GM23338 (cell line): ENCODE measurements around the gene SCN4B.

Experiments used
- CREB1 ChIP-seq: fragments of 250-450 bp; sonication (Bioruptor Pico); IDR thresholded peaks from 2 replicates; pipeline ENCODE4 v1.5.0; 2020; ENCODE audit warnings: low read depth, mild to moderate bottlenecking, moderate library complexity
- EZH2 ChIP-seq: fragments of 200-600 bp; sonication (generic); IDR thresholded peaks from one replicate; pipeline ENCODE4 v1.8.0; 2017; ENCODE audit warnings: antibody characterized with exemption, mild to moderate bottlenecking, low read depth; ENCODE audit not compliant: unreplicated experiment
- EZH2phosphoT487 ChIP-seq: fragments of 200-600 bp; sonication (generic); IDR thresholded peaks from one replicate; pipeline ENCODE4 v1.8.1; 2018; ENCODE audit warnings: antibody characterized with exemption; ENCODE audit not compliant: unreplicated experiment
- JUNB ChIP-seq: IDR thresholded peaks from one replicate; pipeline ENCODE4 v1.6.1; 2016; ENCODE audit warnings: antibody characterized with exemption; ENCODE audit not compliant: unreplicated experiment
- NANOG ChIP-seq: IDR thresholded peaks from 2 replicates; pipeline ENCODE4 v1.6.1; 2016; ENCODE audit warnings: antibody characterized with exemption, borderline replicate concordance
- POLR2AphosphoS5 ChIP-seq: IDR thresholded peaks from 2 replicates; pipeline ENCODE4 v1.6.1; 2016; ENCODE audit warnings: antibody characterized with exemption, low read depth
- STAT1 ChIP-seq: IDR thresholded peaks from one replicate; pipeline ENCODE4 v1.6.1; 2016; ENCODE audit warnings: antibody characterized with exemption; ENCODE audit not compliant: unreplicated experiment
- ZNF114 ChIP-seq: fragments of 250-450 bp; sonication (Bioruptor Pico); IDR thresholded peaks from 2 replicates; pipeline ENCODE4 v1.5.0; 2020; ENCODE audit warnings: mild to moderate bottlenecking, moderate library complexity
- ZNF331 ChIP-seq: fragments of 250-450 bp; sonication (Bioruptor Pico); IDR thresholded peaks from 2 replicates; pipeline ENCODE4 v1.5.0; 2020; ENCODE audit warnings: low read depth, mild to moderate bottlenecking, moderate library complexity
- TF ChIP-seq, protein P1 (sequence below), 2 experiments: fragments of 200-600 bp in 1 of 2; sonication (generic) in 1 of 2; conservative IDR thresholded peaks; 2 replicates each; pipeline versions ENCODE4 v1.5.1 to v1.6.1; 2016 to 2017; ENCODE audit warnings: antibody characterized with exemption in 2 of 2, low read depth in 2 of 2, mild to moderate bottlenecking in 2 of 2, moderate library complexity in 1 of 2
- TF ChIP-seq, protein P2 (sequence below): IDR thresholded peaks from one replicate; pipeline ENCODE4 v1.6.1; 2018; ENCODE audit warnings: antibody characterized with exemption; ENCODE audit not compliant: unreplicated experiment
- TF ChIP-seq, protein P3 (sequence below): IDR thresholded peaks from 2 replicates; pipeline ENCODE4 v1.6.1; 2016; ENCODE audit warnings: antibody characterized with exemption

DNA sequence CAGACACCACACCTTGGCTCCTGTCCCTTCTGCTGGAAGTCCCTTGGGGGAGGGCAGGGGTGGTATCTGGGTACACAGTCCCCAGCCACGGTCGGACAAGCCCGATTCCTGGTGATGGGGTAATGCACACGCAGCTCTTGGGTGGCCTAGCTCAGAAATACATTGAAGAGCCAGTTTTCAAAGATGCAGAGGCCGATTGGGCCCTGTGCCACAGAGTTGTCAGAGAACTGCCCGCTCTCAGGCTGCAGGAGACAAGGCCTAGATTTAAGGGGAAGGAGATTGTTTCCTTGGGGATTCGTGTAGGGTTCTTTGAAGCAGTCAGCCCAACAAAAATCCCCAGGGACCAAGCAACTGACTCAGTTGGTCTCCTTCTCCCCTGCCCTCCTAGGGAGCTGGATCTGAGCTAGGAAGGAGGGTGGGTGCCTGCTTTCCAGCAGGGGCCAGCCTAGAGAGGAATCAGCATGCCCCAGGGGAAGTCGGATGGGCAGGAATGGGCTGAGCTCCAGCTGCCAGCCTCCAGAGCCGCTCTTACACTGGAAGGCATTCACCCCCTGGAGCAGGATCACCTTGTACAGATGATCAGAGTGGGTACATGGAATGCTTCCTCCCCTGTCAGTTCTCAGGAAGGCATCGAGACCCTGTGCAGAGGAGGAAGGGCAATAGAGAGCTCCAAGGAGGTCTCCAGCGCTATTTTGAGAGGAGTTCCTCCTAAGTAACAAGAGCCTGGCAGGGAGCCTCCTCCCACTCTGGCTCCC, 3.3 kb upstream of the SCN4B start:
- TF ChIP-seq POLR2AphosphoS5 (no peak), EZH2phosphoT487 (no peak), EZH2 (peak; percentile 7), CREB1 (CRISPR knock-in tag) (no peak), NANOG (no peak), STAT1 (no peak), JUNB (no peak), ZNF114 (CRISPR knock-in tag) (no peak), ZNF331 (CRISPR knock-in tag) (no peak)
- TF ChIP-seq, protein P1, sequence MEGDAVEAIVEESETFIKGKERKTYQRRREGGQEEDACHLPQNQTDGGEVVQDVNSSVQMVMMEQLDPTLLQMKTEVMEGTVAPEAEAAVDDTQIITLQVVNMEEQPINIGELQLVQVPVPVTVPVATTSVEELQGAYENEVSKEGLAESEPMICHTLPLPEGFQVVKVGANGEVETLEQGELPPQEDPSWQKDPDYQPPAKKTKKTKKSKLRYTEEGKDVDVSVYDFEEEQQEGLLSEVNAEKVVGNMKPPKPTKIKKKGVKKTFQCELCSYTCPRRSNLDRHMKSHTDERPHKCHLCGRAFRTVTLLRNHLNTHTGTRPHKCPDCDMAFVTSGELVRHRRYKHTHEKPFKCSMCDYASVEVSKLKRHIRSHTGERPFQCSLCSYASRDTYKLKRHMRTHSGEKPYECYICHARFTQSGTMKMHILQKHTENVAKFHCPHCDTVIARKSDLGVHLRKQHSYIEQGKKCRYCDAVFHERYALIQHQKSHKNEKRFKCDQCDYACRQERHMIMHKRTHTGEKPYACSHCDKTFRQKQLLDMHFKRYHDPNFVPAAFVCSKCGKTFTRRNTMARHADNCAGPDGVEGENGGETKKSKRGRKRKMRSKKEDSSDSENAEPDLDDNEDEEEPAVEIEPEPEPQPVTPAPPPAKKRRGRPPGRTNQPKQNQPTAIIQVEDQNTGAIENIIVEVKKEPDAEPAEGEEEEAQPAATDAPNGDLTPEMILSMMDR (conservative IDR thresholded peaks at IDR 0.05; ENCODE audit: low read depth in 2 of 2): no peak
- TF ChIP-seq, protein P2, sequence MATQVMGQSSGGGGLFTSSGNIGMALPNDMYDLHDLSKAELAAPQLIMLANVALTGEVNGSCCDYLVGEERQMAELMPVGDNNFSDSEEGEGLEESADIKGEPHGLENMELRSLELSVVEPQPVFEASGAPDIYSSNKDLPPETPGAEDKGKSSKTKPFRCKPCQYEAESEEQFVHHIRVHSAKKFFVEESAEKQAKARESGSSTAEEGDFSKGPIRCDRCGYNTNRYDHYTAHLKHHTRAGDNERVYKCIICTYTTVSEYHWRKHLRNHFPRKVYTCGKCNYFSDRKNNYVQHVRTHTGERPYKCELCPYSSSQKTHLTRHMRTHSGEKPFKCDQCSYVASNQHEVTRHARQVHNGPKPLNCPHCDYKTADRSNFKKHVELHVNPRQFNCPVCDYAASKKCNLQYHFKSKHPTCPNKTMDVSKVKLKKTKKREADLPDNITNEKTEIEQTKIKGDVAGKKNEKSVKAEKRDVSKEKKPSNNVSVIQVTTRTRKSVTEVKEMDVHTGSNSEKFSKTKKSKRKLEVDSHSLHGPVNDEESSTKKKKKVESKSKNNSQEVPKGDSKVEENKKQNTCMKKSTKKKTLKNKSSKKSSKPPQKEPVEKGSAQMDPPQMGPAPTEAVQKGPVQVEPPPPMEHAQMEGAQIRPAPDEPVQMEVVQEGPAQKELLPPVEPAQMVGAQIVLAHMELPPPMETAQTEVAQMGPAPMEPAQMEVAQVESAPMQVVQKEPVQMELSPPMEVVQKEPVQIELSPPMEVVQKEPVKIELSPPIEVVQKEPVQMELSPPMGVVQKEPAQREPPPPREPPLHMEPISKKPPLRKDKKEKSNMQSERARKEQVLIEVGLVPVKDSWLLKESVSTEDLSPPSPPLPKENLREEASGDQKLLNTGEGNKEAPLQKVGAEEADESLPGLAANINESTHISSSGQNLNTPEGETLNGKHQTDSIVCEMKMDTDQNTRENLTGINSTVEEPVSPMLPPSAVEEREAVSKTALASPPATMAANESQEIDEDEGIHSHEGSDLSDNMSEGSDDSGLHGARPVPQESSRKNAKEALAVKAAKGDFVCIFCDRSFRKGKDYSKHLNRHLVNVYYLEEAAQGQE: no peak
- TF ChIP-seq, protein P3, sequence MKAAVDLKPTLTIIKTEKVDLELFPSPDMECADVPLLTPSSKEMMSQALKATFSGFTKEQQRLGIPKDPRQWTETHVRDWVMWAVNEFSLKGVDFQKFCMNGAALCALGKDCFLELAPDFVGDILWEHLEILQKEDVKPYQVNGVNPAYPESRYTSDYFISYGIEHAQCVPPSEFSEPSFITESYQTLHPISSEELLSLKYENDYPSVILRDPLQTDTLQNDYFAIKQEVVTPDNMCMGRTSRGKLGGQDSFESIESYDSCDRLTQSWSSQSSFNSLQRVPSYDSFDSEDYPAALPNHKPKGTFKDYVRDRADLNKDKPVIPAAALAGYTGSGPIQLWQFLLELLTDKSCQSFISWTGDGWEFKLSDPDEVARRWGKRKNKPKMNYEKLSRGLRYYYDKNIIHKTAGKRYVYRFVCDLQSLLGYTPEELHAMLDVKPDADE: no peak
